Measurements from ENCODE around the gene ALG8. TPM values are rescaled to one million over a fixed set of nuclear protein-coding genes. Genes with fewer than 3 reads are reported as not detected.

Gene ALG8
- total RNA-seq, 3 donors from 2014 or later (not counting 1 experiment from before 2014, with no cell fraction given), result 19.2 to 20.1 (median 19.8) TPM

- H3K9me3 Mint-ChIP-seq, result no peaks in the 10 kb centered on the region
- no peaks in the 10 kb centered on the region for H3K27me3 ChIP-seq (ENCODE audit: control insufficient read depth, insufficient read depth, low read length)
- H3K36me3 Mint-ChIP-seq, result no peaks in the 10 kb centered on the region
- DNase-seq (no peak), ATAC-seq (no peak)
- no peaks in the 10 kb centered on the region for H3K27me3 Mint-ChIP-seq (ENCODE audit: low read depth in 2 of 2)
- WGBS (ENCODE audit: insufficient coverage), result 86% methylated on average over 4 of the region's 4 CpGs
- H3K36me3 ChIP-seq (ENCODE audit: control insufficient read depth, insufficient read depth, low read length), result no peaks in the 10 kb centered on the region
- no peak overlapping the region for H3K27ac Mint-ChIP-seq
- no peak overlapping the region for H3K27ac ChIP-seq (ENCODE audit: low read length)
- peaks cover 27% of the 10 kb centered on the region for H3K4me1 ChIP-seq (ENCODE audit: control insufficient read depth, insufficient read depth, low read length)
- no peak overlapping the region for H3K4me3 Mint-ChIP-seq
- TF ChIP-seq CTCF (IDR thresholded peaks at IDR 0.05), result no peak
- intact Hi-C loops (cut with micrococcal nuclease), result no loop called here
- peaks cover 19 to 25% of the 10 kb centered on the region in 2 donors for H3K4me1 Mint-ChIP-seq
- no peak overlapping the region for H3K4me3 ChIP-seq (ENCODE audit: low read length)
- no peaks in the 10 kb centered on the region for H3K9me3 ChIP-seq (ENCODE audit: control insufficient read depth, insufficient read depth, low read length)
Measured at GRCh38 chr11:78083021-78083420, 56.4 kb downstream of the ALG8 start.

GRCh38 chr11:78082146-78082545 lies 57.3 kb downstream of the ALG8 start:
- H3K27me3 ChIP-seq (ENCODE audit: control insufficient read depth, insufficient read depth, low read length), result no peaks in the 10 kb centered on the region
- ATAC-seq, result no peak
- H3K36me3 ChIP-seq (ENCODE audit: control insufficient read depth, insufficient read depth, low read length), result no peaks in the 10 kb centered on the region
- Mint-ChIP-seq H3K9me3 (no peaks in the 10 kb centered on the region), H3K4me3 (no peak overlapping the region), H3K4me1 (peaks cover 24 to 29% of the 10 kb centered on the region in 2 donors), H3K27ac (peak overlapping the region; percentile 3 to 5), H3K36me3 (no peaks in the 10 kb centered on the region), H3K27me3 (ENCODE audit: low read depth in 2 of 2) (no peaks in the 10 kb centered on the region)
- H3K4me3 ChIP-seq (ENCODE audit: low read length), result no peak overlapping the region
- intact Hi-C loops (cut with micrococcal nuclease), result no loop called here
- H3K4me1 ChIP-seq (ENCODE audit: control insufficient read depth, insufficient read depth, low read length), result peaks cover 36% of the 10 kb centered on the region
- TF ChIP-seq CTCF (IDR thresholded peaks at IDR 0.05), result no peak
- DNase-seq, result no peak
- no peaks in the 10 kb centered on the region for H3K9me3 ChIP-seq (ENCODE audit: control insufficient read depth, insufficient read depth, low read length)
- WGBS (ENCODE audit: insufficient coverage), result 95% methylated on average over 8 of the region's 8 CpGs
- no peak overlapping the region for H3K27ac ChIP-seq (ENCODE audit: low read length)

GRCh38 chr11:78081583-78081982 lies 57.8 kb downstream of the ALG8 start:
- Mint-ChIP-seq H3K27ac (peak overlapping the region; percentile 3 to 5), H3K9me3 (no peaks in the 10 kb centered on the region), H3K36me3 (no peaks in the 10 kb centered on the region), H3K4me1 (peaks cover 29 to 34% of the 10 kb centered on the region in 2 donors), H3K27me3 (ENCODE audit: low read depth in 2 of 2) (no peaks in the 10 kb centered on the region), H3K4me3 (peak overlapping the region; percentile 60)
- WGBS (ENCODE audit: insufficient coverage), result 43% methylated on average over 6 of the region's 6 CpGs
- Histone ChIP-seq H3K9me3 (ENCODE audit: control insufficient read depth, insufficient read depth, low read length) (no peaks in the 10 kb centered on the region), H3K4me1 (ENCODE audit: control insufficient read depth, insufficient read depth, low read length) (peaks cover 40% of the 10 kb centered on the region), H3K36me3 (ENCODE audit: control insufficient read depth, insufficient read depth, low read length) (no peaks in the 10 kb centered on the region), H3K4me3 (ENCODE audit: low read length) (no peak overlapping the region), H3K27ac (ENCODE audit: low read length) (no peak overlapping the region), H3K27me3 (ENCODE audit: control insufficient read depth, insufficient read depth, low read length) (no peaks in the 10 kb centered on the region)
- intact Hi-C loops (cut with micrococcal nuclease), result no loop called here
- no peak for TF ChIP-seq CTCF (IDR thresholded peaks at IDR 0.05)
- DNase-seq (peak in 1 of 2 donors; percentile 29), ATAC-seq (no peak)

GRCh38 chr11:78080818-78081495 lies 58.5 kb downstream of the ALG8 start:
- no peak for TF ChIP-seq CTCF (IDR thresholded peaks at IDR 0.05)
- H3K36me3 Mint-ChIP-seq, result no peaks in the 10 kb centered on the region
- WGBS (ENCODE audit: insufficient coverage), result 76% methylated on average over 11 of the region's 11 CpGs
- Histone ChIP-seq H3K27ac (ENCODE audit: low read length) (no peak overlapping the region), H3K4me1 (ENCODE audit: control insufficient read depth, insufficient read depth, low read length) (peaks cover 40% of the 10 kb centered on the region), H3K9me3 (ENCODE audit: control insufficient read depth, insufficient read depth, low read length) (no peaks in the 10 kb centered on the region), H3K36me3 (ENCODE audit: control insufficient read depth, insufficient read depth, low read length) (no peaks in the 10 kb centered on the region), H3K4me3 (ENCODE audit: low read length) (no peak overlapping the region), H3K27me3 (ENCODE audit: control insufficient read depth, insufficient read depth, low read length) (no peaks in the 10 kb centered on the region)
- H3K4me1 Mint-ChIP-seq, result peaks cover 35 to 40% of the 10 kb centered on the region in 2 donors
- ATAC-seq, result peak in 1 of 3 donors; percentile 47
- DNase-seq, result peak in 1 of 2 donors; percentile 10
- H3K4me3 Mint-ChIP-seq, result peak overlapping the region; percentile 60
- H3K27ac Mint-ChIP-seq, result peak overlapping the region; percentile 3 to 5
- intact Hi-C loops (cut with micrococcal nuclease), result no loop called here
- no peaks in the 10 kb centered on the region for H3K9me3 Mint-ChIP-seq
- H3K27me3 Mint-ChIP-seq (ENCODE audit: low read depth in 2 of 2), result no peaks in the 10 kb centered on the region
